ENCODE data around the gene EPS8L3.

DNA sequence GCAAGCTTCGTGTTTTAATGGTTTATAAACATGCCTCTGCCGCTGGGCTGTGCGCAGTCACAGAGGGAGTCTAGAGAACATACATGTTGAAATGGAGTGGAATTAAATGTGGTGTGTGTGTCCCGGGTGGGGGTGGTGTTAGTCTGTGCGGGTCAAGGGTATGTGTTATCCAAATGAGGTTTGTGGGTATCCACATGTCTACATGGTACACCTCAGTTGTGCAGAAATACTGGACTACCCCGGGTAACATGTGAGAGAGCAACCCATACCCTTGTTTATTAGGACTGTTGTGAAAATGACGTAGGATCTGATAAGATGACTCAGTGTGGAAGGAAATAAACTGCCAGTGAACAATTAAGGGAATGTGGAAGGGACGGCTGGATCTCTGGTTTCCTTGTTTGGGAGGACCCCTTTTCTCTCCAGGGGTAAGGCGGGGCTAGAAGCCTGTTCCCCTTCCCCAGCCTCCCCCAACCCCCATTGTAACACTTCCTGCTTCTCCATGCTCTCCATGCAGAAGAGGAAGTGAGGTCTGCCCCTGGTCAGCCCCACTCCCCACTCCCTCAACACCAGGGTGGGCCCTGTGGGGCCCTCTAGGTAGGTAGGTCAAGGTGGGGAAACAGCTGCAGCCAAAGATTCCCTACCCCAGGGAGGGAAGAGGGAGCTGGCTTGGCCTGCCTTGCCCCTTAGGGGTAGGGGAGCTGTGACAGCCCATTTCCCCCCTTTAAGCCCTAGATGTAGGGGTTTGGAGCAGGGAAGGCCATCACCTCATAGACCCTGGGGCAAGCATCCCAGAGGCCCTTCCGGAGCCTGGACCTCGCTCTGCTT lies 690 bp downstream of the EPS8L3 start:
- TF ChIP-seq, protein P1, sequence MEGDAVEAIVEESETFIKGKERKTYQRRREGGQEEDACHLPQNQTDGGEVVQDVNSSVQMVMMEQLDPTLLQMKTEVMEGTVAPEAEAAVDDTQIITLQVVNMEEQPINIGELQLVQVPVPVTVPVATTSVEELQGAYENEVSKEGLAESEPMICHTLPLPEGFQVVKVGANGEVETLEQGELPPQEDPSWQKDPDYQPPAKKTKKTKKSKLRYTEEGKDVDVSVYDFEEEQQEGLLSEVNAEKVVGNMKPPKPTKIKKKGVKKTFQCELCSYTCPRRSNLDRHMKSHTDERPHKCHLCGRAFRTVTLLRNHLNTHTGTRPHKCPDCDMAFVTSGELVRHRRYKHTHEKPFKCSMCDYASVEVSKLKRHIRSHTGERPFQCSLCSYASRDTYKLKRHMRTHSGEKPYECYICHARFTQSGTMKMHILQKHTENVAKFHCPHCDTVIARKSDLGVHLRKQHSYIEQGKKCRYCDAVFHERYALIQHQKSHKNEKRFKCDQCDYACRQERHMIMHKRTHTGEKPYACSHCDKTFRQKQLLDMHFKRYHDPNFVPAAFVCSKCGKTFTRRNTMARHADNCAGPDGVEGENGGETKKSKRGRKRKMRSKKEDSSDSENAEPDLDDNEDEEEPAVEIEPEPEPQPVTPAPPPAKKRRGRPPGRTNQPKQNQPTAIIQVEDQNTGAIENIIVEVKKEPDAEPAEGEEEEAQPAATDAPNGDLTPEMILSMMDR (conservative IDR thresholded peaks at IDR 0.05; ENCODE audit: low read depth, low read length), result no peak
- no peak for TF ChIP-seq EZH2 (IDR thresholded peaks at IDR 0.05; ENCODE audit: borderline replicate concordance, low read depth, low read length, poor library complexity, severe bottlenecking)

Measured in A673 (cell line).